ENCODE data around the gene MAP2K1.
"Not testable (repeated sequence)": the region's sequence is repeated elsewhere in the genome, so short reads cannot be mapped to it uniquely, and the experiment has no call there.

MAP2K1 gene

DNA sequence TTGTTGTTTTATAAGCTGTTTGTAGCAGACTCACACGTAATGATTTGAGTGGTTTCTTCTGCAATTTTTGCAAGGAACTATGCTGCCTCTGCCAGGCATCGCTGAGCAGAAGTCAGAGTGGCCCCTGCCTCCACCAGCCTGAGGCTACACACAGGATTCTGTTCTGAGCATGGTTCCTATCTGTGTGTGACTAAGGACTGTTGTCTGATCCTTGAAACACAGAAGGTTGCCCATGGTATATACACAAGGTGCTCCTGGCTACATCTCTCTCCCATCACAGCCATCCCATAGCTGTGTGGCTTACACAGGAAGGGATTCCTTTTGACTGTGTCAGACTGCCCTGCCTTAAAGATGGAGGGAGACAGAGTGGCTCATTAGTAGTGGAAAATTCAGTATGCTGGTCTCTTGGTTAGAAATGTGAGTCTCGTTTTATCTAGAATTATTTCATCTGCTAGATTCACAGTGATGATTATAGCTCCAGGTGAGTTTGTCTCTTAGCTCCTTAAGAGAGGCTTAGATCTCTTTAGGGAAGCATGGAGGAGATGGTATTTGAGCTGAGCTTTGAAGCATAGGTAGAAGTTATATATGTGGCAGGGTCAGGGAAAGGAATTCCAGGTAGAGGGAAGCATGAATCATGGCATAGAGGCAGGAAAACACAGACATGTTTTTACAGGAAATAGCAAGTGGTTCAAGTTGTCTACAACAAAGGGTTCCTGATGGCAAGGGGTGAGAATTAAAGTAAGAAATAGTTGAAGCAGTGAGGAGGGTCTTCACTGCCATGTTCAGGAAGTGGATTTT is 73.3 kb downstream of the MAP2K1 start (continued):
- TF ChIP-seq, protein P1, sequence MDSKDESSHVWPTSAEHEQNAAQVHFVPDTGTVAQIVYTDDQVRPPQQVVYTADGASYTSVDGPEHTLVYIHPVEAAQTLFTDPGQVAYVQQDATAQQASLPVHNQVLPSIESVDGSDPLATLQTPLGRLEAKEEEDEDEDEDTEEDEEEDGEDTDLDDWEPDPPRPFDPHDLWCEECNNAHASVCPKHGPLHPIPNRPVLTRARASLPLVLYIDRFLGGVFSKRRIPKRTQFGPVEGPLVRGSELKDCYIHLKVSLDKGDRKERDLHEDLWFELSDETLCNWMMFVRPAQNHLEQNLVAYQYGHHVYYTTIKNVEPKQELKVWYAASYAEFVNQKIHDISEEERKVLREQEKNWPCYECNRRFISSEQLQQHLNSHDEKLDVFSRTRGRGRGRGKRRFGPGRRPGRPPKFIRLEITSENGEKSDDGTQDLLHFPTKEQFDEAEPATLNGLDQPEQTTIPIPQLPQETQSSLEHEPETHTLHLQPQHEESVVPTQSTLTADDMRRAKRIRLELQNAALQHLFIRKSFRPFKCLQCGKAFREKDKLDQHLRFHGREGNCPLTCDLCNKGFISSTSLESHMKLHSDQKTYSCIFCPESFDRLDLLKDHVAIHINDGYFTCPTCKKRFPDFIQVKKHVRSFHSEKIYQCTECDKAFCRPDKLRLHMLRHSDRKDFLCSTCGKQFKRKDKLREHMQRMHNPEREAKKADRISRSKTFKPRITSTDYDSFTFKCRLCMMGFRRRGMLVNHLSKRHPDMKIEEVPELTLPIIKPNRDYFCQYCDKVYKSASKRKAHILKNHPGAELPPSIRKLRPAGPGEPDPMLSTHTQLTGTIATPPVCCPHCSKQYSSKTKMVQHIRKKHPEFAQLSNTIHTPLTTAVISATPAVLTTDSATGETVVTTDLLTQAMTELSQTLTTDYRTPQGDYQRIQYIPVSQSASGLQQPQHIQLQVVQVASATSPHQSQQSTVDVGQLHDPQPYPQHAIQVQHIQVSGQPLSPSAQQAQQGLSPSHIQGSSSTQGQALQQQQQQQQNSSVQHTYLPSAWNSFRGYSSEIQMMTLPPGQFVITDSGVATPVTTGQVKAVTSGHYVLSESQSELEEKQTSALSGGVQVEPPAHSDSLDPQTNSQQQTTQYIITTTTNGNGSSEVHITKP (tag by site-specific recombination; IDR thresholded peaks at IDR 0.05) = no peak

DNA sequence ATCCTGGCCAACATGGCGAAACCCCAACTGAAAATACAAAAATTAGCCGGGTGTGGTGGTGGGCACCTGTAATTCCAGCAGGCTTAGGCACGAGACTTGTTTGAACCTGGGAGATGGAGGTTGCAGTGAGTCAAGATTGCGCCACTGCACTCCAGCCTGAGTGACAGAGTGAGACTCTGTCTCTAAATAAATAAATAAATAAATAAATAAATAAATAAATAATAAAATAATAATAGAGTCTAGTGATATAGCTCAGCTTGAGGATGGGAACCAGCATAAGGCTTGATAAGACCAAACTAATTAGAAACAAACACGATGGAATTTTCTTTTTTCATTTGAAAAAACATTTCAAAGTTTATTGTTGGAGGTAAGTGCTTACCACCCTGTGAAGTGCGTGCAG is 74.6 kb downstream of the MAP2K1 start:
- H3K27ac ChIP-seq (ENCODE audit: extremely low read depth, low read depth, low read length); H3K4me1 ChIP-seq (ENCODE audit: control insufficient read depth, insufficient read depth, low read length); POLR2A ChIA-PET; H3K9me3 ChIP-seq (ENCODE audit: control insufficient read depth, insufficient read depth, low read depth, low read length); H3K36me3 ChIP-seq (ENCODE audit: control insufficient read depth in 2 of 2, insufficient read depth in 1 of 2, low read length in 2 of 2); H3K4me3 ChIP-seq (ENCODE audit: low read depth, low read length): not testable (repeated sequence)
- CTCF ChIA-PET = interaction anchor here (0.6 to 1.8 kb wide), 3 partner anchors 37 to 972 kb away, joined by 4 to 17 read pairs (median 4); partner anchors contain the start of gene SNAPC5
- TF ChIP-seq ZBTB8A (tag by site-specific recombination; IDR thresholded peaks at IDR 0.05) (peak; percentile 73), ZNF791 (tag by site-specific recombination; IDR thresholded peaks at IDR 0.05) (peak; percentile 44; the same call in 1 of the 2 replicates), ZBTB21 (tag by site-specific recombination; IDR thresholded peaks at IDR 0.05) (0 out of 2 replicates have a peak, but pooled peaks have one; percentile 49), ZNF394 (tag by site-specific recombination; IDR thresholded peaks at IDR 0.05; ENCODE audit: borderline replicate concordance) (peak; percentile 94), ZNF623 (tag by site-specific recombination; IDR thresholded peaks at IDR 0.05) (peak; percentile 74), ZNF510 (tag by site-specific recombination; IDR thresholded peaks at IDR 0.05; ENCODE audit: insufficient replicate concordance) (peak; percentile 75), ZNF664 (tag by site-specific recombination; IDR thresholded peaks at IDR 0.05) (peak; percentile 65; the same call in 1 of the 2 replicates), ZNF292 (tag by site-specific recombination; IDR thresholded peaks at IDR 0.05; ENCODE audit: borderline replicate concordance, low read depth) (0 out of 2 replicates have a peak, but pooled peaks have one; percentile 49), ZNF654 (tag by site-specific recombination; IDR thresholded peaks at IDR 0.05; ENCODE audit: low read depth) (peak; percentile 40), ZNF404 (tag by site-specific recombination; IDR thresholded peaks at IDR 0.05) (peak; percentile 56; the same call in 1 of the 2 replicates), ZNF555 (tag by site-specific recombination; conservative IDR thresholded peaks at IDR 0.05) (peak; percentile 84), ZNF629 (tag by site-specific recombination; IDR thresholded peaks at IDR 0.05) (peak; percentile 56), ZNF433 (tag by site-specific recombination; IDR thresholded peaks at IDR 0.05; ENCODE audit: low read depth) (peak; percentile 82), ZNF266 (tag by site-specific recombination; IDR thresholded peaks at IDR 0.05; ENCODE audit: low read depth) (peak; percentile 82; the same call in 1 of the 2 replicates), KLF7 (tag by site-specific recombination; IDR thresholded peaks at IDR 0.05; ENCODE audit: borderline replicate concordance) (peak; percentile 29; the same call in 1 of the 2 replicates), ZSCAN23 (tag by site-specific recombination; IDR thresholded peaks at IDR 0.05) (0 out of 2 replicates have a peak, but pooled peaks have one; percentile 33), ZXDB (tag by site-specific recombination; IDR thresholded peaks at IDR 0.05) (peak; percentile 61; the same call in 1 of the 2 replicates), ZNF223 (tag by site-specific recombination; IDR thresholded peaks at IDR 0.05) (peak; percentile 39; the same call in 1 of the 2 replicates), ZNF202 (tag by site-specific recombination; IDR thresholded peaks at IDR 0.05; ENCODE audit: borderline replicate concordance) (peak; percentile 80; the same call in 1 of the 2 replicates), RBAK (tag by site-specific recombination; IDR thresholded peaks at IDR 0.05) (0 out of 2 replicates have a peak, but pooled peaks have one; percentile 24), ZNF138 (tag by site-specific recombination; IDR thresholded peaks at IDR 0.05; ENCODE audit: borderline replicate concordance) (peak; percentile 65; the same call in 1 of the 2 replicates), GLI2 (tag by site-specific recombination; IDR thresholded peaks at IDR 0.05; ENCODE audit: borderline replicate concordance, low read depth) (peak; percentile 44; the same call in 1 of the 2 replicates), ZNF121 (tag by site-specific recombination; IDR thresholded peaks at IDR 0.05) (0 out of 2 replicates have a peak, but pooled peaks have one; percentile 9)
- TF ChIP-seq, protein P2, sequence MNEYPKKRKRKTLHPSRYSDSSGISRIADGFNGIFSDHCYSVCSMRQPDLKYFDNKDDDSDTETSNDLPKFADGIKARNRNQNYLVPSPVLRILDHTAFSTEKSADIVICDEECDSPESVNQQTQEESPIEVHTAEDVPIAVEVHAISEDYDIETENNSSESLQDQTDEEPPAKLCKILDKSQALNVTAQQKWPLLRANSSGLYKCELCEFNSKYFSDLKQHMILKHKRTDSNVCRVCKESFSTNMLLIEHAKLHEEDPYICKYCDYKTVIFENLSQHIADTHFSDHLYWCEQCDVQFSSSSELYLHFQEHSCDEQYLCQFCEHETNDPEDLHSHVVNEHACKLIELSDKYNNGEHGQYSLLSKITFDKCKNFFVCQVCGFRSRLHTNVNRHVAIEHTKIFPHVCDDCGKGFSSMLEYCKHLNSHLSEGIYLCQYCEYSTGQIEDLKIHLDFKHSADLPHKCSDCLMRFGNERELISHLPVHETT (tag by site-specific recombination; IDR thresholded peaks at IDR 0.05) = 0 out of 2 replicates have a peak, but pooled peaks have one; percentile 17
- TF ChIP-seq, protein P3, sequence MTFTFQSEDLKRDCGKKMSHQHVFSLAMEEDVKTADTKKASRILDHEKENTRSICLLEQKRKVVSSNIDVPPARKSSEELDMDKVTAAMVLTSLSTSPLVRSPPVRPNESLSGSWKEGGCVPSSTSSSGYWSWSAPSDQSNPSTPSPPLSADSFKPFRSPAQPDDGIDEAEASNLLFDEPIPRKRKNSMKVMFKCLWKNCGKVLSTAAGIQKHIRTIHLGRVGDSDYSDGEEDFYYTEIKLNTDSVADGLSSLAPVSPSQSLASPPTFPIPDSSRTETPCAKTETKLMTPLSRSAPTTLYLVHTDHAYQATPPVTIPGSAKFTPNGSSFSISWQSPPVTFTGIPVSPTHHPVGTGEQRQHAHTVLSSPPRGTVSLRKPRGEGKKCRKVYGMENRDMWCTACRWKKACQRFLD (tag by site-specific recombination; IDR thresholded peaks at IDR 0.05) = 0 out of 2 replicates have a peak, but pooled peaks have one; percentile 36
- TF ChIP-seq, protein P4, sequence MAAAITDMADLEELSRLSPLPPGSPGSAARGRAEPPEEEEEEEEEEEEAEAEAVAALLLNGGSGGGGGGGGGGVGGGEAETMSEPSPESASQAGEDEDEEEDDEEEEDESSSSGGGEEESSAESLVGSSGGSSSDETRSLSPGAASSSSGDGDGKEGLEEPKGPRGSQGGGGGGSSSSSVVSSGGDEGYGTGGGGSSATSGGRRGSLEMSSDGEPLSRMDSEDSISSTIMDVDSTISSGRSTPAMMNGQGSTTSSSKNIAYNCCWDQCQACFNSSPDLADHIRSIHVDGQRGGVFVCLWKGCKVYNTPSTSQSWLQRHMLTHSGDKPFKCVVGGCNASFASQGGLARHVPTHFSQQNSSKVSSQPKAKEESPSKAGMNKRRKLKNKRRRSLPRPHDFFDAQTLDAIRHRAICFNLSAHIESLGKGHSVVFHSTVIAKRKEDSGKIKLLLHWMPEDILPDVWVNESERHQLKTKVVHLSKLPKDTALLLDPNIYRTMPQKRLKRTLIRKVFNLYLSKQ (tag by site-specific recombination; IDR thresholded peaks at IDR 0.05; ENCODE audit: borderline replicate concordance) = 0 out of 2 replicates have a peak, but pooled peaks have one; percentile 54
